GM19351 (cell line): Measurements from ENCODE around the gene CARMIL1.
"Not testable (repeated sequence)": the region's sequence is repeated elsewhere in the genome, so short reads cannot be mapped to it uniquely, and the experiment has no call there.

Experiments
- ATAC-seq: cut with Tn5 transposase; IDR thresholded peaks from one replicate; pipeline ENCODE4 v1.9.1; 2021; ENCODE audit warnings: mild to moderate bottlenecking, moderate library complexity; ENCODE audit not compliant: unreplicated experiment

The CARMIL1 gene

DNA sequence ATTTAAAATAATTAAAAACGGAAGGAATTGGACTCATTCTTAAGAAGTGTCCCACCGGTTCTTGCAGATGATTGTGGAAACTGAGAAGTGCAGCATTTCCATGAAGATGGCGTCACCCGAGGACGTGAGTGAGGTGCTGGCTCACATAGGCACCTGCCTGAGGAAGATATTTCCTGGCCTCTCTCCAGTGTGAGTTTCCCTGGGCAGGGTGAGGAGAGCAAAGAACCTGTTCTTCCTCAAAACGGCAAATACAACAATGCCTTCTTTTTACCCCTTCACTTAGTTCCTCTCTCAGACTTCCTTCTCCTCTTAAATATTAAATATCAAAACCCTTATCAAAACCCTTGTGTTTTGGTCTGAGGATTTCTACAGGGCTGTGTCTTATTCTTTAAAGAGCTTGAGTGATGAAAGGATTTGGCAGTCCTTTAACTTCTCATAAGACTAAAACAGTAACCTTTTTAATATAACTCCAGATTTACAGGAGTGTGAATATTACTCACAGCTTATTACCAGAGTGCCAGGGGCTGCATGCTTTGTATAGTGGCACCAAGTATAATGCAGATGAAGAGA, 156.3 kb downstream of the CARMIL1 start:
- ATAC-seq, result no peak

DNA sequence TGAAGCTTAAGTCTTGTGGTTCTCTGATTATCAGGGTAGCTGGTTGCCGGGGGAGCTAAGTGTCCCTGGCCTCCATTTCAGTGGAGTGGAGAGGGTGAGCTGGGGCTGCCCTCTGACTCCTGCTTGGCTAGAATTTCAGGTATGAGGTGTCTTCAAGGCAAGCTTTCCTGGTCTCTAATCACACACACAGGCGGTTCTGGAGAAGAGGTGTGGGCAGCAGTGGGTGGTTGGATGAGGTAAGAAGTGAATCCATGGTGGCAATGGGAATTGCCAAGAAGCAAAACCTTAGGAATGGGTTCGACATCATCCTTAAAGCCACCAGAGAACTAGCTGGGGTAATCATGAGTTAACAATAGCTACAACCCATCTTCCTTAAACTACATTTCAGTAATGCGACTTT, 157.6 kb downstream of the CARMIL1 start:
- ATAC-seq, result no peak

DNA sequence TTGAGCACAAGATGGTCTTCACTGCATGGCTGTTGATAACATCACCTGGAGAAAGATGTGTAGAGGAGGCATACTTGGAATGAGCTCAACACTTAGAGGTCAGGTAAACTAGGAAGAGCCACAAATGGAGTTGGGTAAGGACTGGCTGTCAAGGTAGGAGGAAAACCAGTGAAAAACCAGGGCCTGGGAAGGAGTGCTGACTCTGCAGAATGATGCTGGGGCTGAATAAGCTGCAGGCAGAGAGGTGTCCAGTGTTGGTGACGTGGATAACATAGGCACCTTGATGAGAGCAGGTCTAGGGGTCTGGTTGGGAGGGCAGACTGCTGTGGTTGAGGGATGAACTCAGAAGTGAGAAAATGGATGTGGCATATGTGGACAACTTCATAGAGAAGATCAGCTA, 160.2 kb downstream of the CARMIL1 start:
- ATAC-seq, result no peak

DNA sequence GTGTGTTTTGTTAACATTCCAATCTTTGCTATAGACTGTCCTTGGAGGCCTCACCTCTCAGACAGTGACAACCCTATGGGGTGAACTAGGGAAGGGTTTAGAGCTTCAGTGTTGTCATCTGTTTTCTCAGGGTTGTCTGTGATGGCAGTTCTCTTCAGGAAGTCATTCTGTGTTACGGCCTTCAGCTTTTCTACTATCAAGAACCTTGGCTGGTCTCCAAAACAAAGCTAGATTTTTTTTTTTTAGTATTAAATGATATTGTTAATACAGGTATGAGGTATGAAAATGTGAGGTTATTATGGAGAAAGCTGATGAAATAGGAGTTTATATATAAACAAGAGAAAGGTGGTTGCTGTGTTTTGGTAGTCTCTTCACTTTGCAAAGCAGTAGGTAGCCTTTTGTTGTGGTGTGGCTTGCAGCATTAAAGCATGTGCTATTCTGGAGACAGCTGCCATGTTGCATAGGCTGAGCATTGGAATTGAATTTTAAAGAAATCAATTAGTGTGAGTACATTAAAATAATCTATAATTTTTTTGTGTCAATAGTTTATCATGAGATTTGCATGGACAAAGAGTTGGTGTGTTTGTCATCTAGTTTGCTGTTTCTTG, 162.6 kb downstream of the CARMIL1 start:
- no peak for ATAC-seq

DNA sequence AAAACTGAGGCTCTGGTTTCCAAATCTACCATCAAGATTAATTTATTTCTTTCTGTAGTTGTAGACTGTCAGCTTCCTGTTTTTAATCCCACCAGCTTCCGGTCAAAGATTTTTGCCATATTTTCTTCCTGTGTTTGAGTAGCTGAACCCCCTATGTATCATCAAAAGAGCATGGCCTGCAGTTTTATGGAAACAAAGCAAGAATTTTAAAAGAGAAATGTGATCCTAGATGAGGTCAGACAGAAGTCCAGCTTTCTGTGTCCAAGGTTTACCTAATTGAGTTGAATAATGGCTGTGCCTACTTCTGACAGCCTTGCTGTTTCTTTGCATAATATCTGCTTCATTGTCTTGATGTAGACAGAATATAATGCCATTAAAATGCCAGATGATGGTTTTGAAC, 163.7 kb downstream of the CARMIL1 start:
- no peak for ATAC-seq

DNA sequence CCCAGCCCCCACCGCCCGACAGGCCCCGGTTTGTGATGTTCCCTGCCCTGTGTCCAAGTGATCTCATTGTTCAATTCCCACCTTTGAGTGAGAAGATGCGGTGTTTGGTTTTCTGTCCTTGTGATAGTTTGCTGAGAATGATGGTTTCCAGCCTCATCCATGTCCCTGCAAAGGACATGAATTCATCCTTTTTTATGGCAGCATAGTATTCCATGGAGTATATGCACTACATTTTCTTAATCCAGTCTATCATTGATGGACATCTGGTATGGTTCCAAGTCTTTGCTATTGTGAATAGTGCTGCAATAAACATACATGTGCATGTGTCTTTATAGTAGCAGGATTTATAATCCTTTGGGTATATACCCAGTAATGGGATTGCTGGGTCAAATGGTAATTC, 165.3 kb downstream of the CARMIL1 start:
- not testable (repeated sequence) for ATAC-seq

DNA sequence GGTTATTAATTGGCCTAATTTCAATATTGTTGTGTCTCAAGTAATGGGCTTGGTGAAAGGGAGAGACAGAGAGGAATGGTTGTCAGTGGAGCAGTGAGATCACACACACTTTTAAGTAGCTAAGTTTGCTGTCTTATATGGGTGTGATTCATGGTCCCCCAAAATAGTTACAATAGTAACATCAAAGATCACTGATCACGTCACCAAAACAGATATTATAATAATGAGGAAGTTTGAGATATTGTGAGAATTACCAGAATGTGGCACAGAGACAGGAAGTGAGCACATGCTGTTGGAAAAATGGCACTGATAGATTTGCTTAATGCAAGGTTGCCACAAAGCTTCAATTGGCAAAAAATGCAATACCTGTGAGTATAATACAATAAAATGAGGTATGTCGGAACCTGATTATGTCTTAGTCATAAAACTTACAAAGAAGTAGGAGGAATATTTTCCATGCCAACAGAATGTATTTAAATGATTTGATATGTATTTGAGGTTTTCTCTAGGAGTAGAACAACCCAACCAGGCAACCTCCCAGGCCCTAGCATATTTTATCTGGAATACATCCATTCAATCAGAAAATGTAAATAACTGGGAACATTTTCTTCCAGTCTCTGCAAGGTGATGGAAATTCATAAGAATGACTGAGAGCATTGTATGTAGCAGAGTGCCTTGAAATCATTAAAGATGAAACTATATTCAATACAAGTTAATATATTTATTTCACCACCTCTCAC, 167.8 kb downstream of the CARMIL1 start:
- no peak for ATAC-seq

DNA sequence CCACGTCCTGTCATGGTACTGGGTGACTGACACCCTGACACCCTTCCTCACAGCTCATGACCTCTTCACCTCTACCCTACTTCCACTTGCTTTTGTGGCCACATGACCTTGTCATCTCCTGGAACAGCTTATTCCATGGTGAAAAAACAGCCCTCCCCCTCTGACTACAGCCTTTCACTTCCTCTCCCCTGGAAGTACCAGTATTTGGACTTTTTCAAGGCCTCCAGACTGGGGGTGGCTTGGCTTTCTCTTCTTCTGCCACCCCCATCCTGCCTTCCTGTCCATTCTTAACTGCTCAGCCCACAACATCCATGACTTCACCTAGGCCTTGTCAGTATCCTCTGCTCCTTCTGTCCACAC, 168.4 kb downstream of the CARMIL1 start:
- no peak for ATAC-seq

DNA sequence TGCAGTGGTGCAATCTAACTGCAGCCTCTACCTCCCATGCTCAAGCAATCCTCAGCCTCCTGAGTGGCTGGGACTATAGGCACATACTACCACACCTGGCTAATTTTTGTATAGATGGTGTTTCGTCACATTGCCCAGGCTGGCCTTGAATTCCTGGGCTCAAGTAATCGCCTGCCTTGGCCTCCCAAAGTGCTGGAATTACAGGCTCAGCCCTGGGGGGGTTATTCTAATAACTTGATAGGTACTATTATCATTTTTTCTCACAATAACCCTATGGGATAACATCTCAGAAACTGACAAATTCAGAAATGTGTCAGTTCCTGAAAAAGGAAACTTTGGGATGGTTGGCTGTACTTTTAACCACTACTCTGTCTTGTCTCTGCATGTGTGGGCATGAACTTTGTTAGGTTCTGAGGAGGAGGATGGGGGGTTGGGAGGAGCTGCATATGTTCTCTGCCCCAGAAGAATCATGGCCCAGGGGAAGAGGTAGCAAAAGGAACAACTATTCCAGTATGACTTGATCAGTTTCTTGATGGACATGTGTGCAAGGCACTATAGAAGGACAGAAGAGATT, 169.9 kb downstream of the CARMIL1 start:
- no peak for ATAC-seq

DNA sequence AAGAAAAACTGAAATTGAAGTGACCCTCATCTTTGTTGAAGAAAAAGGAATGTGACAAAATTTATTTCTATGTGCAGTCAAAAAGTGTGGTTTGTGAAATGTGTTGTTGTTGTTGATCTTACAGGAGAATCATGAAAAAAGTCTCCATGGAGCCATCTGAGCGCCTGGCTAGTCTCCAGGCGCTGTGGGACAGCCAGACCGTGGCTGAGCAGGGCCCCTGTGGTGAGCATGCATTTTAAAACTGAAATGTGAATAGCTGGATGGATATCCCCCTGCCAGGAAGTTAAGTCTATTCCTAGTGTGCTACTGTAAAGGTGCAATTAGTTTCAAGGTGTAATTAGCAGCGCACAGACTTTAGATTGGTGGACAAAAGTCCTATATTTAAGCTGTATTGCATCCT, 170.6 kb downstream of the CARMIL1 start:
- ATAC-seq, result no peak

DNA sequence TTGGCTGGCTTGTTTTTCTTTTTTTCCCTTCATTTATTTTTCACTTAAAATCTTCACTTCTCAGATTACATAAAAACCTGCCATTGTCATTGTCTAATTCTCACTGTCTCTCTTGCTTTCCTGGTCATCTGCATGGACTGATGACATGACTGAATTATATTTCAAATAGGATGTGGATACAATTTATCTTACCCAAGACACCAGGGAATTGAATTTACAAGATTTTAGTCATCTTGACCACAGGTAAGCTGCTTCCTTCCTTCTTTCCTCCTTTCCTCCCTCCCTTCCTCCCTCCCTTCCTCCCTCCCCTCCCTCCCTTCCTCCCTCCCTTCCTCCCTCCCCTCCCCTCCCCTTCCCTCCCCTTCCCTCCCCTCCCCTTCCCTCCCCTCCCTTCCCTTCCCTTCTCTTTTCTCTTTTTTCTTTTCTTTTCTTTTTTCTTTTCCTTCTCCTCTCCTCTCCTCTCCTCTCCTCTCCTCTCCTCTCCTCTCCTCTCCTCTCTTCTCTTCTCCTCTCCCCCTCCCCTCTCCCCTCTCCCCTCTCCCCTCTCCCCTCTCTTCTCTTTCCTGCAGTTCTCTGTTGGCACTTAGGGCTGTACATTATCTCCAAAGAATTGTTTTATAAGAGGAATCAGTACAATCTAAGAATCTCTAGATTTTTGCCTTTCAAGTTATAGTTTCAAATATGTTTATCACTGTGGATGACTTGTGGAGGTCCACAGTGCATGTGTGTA, 171.5 kb downstream of the CARMIL1 start:
- no peak for ATAC-seq

DNA sequence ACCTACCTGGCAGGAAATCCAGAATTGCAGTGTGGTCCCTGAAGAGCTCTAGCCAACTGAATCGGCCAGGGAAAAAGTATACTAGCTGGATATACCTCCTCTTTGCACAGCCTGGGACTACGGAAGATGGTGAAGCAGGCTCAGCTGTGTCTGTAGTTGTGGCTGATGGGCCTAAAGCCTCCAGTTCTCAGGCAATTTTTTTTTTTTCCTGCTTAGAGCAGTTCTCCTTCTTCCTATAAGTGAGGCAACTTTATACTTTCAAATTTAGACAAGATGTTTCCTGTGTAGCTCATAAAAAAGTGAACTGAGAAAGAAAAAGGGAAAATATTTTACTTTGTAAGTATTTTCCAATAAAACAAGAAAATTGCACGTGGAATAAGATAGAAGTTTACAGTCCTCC, 172.9 kb downstream of the CARMIL1 start:
- no peak for ATAC-seq

DNA sequence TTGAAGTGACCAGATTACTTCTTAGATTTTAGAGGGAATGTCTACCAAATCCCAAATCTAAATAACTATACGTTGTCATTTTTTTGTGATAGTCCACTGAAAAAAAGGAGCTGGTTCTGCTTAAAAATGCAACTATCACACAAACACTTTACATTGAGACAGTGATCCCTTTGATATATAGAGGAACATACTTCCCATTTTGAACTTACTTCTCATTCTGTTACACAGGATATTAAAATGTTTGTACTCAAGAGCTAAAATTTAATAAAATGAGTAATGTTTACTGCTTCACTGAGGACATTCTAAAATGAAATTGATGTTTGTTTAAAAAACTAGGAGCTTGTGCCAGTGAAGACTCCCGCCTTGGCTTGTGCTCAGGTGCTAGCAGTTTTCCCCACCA, 174.1 kb downstream of the CARMIL1 start:
- ATAC-seq, result no peak

DNA sequence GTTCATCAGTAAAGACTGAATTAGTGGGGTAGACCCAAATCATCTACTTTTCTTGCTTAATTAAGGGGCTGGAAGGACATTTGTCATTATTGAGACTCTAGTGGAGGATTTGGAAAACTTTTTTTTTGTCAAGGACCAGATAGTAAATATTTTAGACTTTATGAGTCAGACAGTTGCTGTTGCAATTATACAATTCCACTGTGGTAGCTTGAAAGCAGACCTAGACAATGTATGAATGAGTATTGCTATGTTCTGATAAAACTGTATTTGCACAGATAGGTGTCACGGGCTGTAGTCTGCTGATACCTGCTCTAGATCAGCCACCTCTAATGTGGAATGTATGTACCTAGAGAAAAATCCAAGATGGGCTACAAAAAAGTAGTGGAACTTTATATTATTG, 175.0 kb downstream of the CARMIL1 start:
- no peak for ATAC-seq

DNA sequence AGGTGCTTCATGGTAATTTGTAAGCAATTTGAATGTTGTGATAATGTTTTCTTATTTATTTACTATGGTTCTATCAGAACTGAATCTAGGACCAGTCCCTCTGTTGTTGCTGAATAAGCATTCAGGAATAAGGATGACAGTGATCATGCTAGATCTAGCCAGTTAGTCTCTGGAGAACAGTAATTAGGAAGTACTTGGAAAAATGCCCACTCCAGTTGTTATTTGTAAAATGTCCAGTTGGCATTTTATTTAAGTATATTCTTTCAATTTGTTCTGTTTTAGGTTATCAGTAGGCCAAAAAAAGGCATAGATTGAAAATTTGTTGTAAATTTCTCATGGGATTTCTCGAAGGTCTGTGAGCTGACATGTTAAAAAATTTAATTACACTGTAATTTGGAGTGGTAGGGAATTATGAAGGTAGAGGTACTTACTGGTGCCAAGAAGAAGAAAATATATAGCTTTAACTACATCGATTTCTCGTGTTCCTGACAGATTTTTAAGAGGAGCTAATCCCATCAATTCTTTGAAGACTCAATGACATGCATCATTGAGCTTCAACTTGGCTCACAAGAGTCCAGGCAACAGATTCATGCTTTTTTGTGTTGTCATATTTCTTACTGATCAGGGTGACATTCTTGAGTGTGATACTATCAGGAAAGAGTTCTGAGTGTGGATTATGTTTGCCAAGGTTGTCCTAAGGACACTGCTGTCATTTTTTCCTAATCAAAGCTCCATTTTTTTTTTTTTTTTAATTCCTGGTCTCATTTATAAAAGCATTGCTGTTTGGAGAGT, 177.3 kb downstream of the CARMIL1 start:
- no peak for ATAC-seq

DNA sequence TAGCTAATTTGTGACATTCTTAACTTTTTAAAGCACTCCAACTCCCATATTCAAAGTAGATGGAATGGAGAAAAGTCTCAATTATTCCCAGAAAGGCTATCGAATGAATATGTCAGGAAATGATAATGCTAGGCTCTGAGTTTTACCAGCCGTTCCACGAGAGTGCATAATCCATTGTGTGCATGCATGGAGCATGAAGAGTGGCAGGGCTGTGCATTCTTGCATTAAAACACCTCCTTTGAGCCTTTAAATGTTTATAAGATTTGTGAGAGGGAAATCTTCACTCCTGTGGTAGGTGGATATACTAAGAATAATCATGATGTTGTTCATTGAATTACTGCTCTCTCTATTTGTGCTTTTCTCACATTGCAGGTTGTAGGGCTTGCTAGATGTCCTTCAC, 178.3 kb downstream of the CARMIL1 start:
- ATAC-seq, result no peak

DNA sequence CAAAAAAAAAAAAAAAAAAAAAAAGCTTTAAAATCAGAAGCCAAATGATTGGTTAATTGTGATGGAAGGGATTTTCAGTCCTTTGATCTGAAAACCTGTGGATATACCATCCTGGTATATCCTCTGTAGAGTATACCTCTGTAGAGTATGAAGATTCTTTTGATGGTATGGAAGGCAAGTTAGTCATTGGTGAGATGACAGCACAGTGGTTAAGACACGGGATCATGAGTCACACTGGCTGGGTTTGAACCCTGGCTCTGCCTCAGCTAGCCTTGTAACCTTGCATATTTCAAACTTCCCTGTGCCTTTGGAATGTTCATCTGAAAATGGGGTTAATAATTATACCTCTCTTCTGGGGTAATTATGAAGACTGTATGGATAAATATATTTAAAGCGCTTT, 179.3 kb downstream of the CARMIL1 start:
- ATAC-seq, result no peak

DNA sequence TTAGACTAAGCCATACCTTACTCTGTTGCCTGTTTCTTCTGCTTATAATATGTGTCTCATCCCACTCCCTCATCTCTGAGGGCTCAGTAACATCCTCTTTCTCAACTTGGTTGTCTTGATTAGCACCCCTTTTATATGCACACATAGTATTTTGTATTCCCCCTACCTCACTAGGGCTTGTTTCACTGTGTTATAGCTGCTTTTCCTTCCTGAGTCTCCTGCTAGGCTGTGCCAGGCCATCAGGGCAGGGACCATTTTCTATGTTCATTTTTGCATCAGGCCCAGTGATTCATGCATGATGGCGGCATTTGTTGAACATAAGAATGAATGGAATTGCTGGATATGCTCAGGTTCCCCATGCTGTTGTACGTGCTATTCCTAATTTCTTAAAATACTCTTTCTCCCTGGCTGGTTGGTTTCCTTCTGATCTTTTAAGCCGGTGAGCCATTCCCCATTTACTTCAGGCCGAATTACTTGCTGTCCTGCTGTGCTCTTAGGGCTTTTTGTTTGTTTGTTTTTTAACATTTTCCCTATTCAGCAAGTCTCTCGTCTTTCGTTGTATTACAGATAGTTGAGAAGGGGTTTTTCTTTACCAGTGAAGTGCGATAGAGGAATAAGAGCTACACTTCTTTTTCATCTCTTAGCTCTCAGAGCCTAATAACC, 183.2 kb downstream of the CARMIL1 start:
- no peak for ATAC-seq

DNA sequence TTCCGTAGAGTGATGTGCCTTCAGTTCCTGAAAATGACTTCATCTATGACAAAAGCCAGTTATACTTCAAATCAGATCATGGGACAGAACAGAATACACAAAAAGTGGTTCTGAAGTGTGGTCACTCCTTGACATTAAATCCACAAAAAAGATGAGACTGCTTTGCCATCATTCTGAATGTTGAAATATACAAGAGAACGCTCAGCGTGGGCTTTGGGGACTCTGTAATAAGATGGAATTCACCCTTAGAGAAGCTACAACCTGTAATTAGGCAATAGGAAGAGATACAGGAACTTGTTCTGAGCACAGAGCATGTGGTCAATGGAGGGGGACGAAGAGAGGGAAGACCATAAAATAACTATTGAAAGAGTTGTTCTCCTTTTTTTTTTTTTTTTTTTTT, 184.3 kb downstream of the CARMIL1 start:
- no peak for ATAC-seq

DNA sequence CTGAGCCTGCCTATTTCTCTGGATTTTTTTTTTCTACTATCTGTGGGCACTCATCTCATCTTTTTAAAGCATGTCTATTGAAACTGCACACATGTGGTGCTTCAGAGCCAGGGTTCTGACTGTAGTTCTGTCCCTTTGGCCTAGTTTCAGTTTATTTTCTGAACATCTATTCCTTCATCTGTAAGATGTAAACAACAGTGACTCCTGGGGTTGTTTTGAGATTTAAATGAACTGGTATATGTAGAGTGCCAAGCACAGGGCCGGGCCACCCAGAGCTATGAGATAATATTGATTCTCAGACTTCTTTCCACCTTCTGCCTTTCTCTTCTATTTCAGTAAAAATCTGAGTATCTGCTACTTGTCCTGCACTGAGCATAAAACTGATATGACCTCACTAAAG, 185.1 kb downstream of the CARMIL1 start:
- ATAC-seq, result no peak
